ENCODE results near the gene XPR1.

- TF ChIP-seq CTCF (IDR thresholded peaks at IDR 0.05; ENCODE audit: low read depth, low read length), result no peak
- no peak for TF ChIP-seq EZH2phosphoT487 (IDR thresholded peaks at IDR 0.05; ENCODE audit: low read depth)
Measured at GRCh38 chr1:180785291-180785690, 153.5 kb downstream of the XPR1 start.
